Endothelial cell of umbilical vein (primary cell): ENCODE measurements around the gene IRF2BP2. TPM values are rescaled to one million over a fixed set of nuclear protein-coding genes. Genes with fewer than 3 reads are reported as not detected.
A peak's percentile ranks its signal among the peaks of the same experiment; 100 is the strongest.

ENCODE experiments used
- BruUV-seq: library from RNA; stranded (reverse); fragments of 400-500 nt; replicated peaks from 2 replicates; lab custom pipeline; 2021; lab: Mats Ljungman, UMichigan
- CTCF ChIA-PET: fragments of 300-600, 350-600 bp; sonication (Branson Sonifier 250); formaldehyde crosslinking; loops from one replicate; lab custom pipeline; 2021; ENCODE audit warnings: antibody characterized with exemption, inconsistent platforms; lab: Charles Lee
- POLR2A ChIA-PET: fragments of 300-600, 350-600 bp; sonication (Branson Sonifier 250); formaldehyde crosslinking; loops from one replicate; lab custom pipeline; 2021; ENCODE audit warnings: antibody characterized with exemption, inconsistent platforms; lab: Charles Lee
- DNase-seq: peaks from one replicate; pipeline ENCODE4 v3.0.0-alpha.2; 2011; ENCODE audit warnings: low read depth, low spot score
- FAIRE-seq: peaks from 2 replicates; lab custom pipeline; 2011; peaks lifted over from hg19 to GRCh38; lab: Jason Lieb, UNC
- H2AFZ ChIP-seq: 2 replicates; pipeline ENCODE4 v1.6.0; 2012; ENCODE audit warnings: low read depth, low read length, control low read depth, inconsistent platforms
- H3K27ac ChIP-seq: 2 replicates; pipeline ENCODE4 v1.5.1; 2011; ENCODE audit warnings: low read depth, mild to moderate bottlenecking, control low read depth, low read length, moderate library complexity; ENCODE audit not compliant: insufficient read depth
- H3K27me3 ChIP-seq, 2 experiments: 2 replicates each; pipeline versions ENCODE4 v1.6.0 to v1.6.1; 2011; ENCODE audit warnings: low read length in 2 of 2, mixed read lengths in 1 of 2; ENCODE audit not compliant: control insufficient read depth in 2 of 2, insufficient read depth in 2 of 2
- H3K36me3 ChIP-seq, 2 experiments: 2 replicates in 1 of 2; 3 replicates in 1 of 2; pipeline ENCODE4 v1.5.1; 2011; ENCODE audit warnings: low read length in 2 of 2, mild to moderate bottlenecking in 1 of 2, moderate library complexity in 1 of 2; ENCODE audit not compliant: control insufficient read depth in 2 of 2, insufficient read depth in 2 of 2; ENCODE audit errors: extremely low read depth in 1 of 2
- H3K4me1 ChIP-seq: 3 replicates; pipeline ENCODE4 v1.5.1; 2011; ENCODE audit warnings: mild to moderate bottlenecking, low read length; ENCODE audit not compliant: control insufficient read depth, insufficient read depth; ENCODE audit errors: extremely low read depth
- H3K4me2 ChIP-seq: 2 replicates; pipeline ENCODE4 v1.6.1; 2011; ENCODE audit warnings: low read length, control low read depth, mixed read lengths; ENCODE audit not compliant: insufficient read depth
- H3K4me3 ChIP-seq, 3 experiments: fragments of 200-600 bp in 1 of 3; sonication (generic), shearing (Covaris generic) in 1 of 3; replicated peaks in 1 of 3; 2 replicates each; pipeline ENCODE4 v1.5.1; 2011 to 2016; ENCODE audit warnings: control low read depth in 3 of 3, low read length in 3 of 3, mild to moderate bottlenecking in 2 of 3, inconsistent platforms in 1 of 3, low read depth in 1 of 3, moderate library complexity in 1 of 3; ENCODE audit not compliant: insufficient read depth in 1 of 3
- H3K79me2 ChIP-seq: 2 replicates; pipeline ENCODE4 v1.6.0; 2012; ENCODE audit warnings: low read length, inconsistent platforms; ENCODE audit not compliant: control insufficient read depth, insufficient read depth
- H3K9ac ChIP-seq: replicated peaks from 2 replicates; pipeline ENCODE3; 2011; ENCODE audit warnings: low read length, control low read depth; ENCODE audit not compliant: insufficient read depth; ENCODE audit errors: extremely low read depth
- H3K9me1 ChIP-seq: replicated peaks from 3 replicates; pipeline ENCODE4 v1.6.0; 2011; ENCODE audit warnings: mild to moderate bottlenecking, low read length; ENCODE audit not compliant: control insufficient read depth, insufficient read depth; ENCODE audit errors: extremely low read depth
- H3K9me3 ChIP-seq: replicated peaks from 2 replicates; pipeline ENCODE4 v1.5.1; 2012; ENCODE audit warnings: low read length, inconsistent platforms; ENCODE audit not compliant: control insufficient read depth, insufficient read depth
- H4K20me1 ChIP-seq: replicated peaks from 2 replicates; pipeline ENCODE3; 2011; ENCODE audit warnings: mild to moderate bottlenecking, low read length; ENCODE audit not compliant: control insufficient read depth, insufficient read depth; ENCODE audit errors: extremely low read depth
- POLR2A ChIP-seq: IDR thresholded peaks from 2 replicates; pipeline ENCODE4 v1.6.1; 2012; ENCODE audit warnings: low read depth, mild to moderate bottlenecking, control low read depth, low read length
- dilution Hi-C: fragments of 300-500 bp; cut with MboI; formaldehyde crosslinking; loops from one replicate; pipeline ENCODE4 v1.15.0; 2019; ENCODE audit warnings: low sequenced_read_pairs; ENCODE audit not compliant: extremely low pct_ligation_motif_present
- intact Hi-C: fragments of 100-400 bp; cut with micrococcal nuclease; formaldehyde crosslinking; loops from one replicate; pipeline ENCODE4 v1.10.0; 2022
- polyA plus RNA-seq, 4 experiments: library from polyadenylated mRNA; depleted of rRNA in 3 of 4; stranded (reverse) in 3 of 4; unstranded in 1 of 4; fragments of >200 nt; gene quantifications; 2 replicates each; pipeline versions ENCODE4 v1.2.1 to v1.2.3, GENCODE V29; 2011 to 2012; ENCODE audit warnings: missing spikeins in 1 of 4
- total RNA-seq: library from RNA; stranded (reverse); gene quantifications from 2 replicates; pipeline ENCODE4 v1.2.3, GENCODE V29; 2021
- TF ChIP-seq, protein P1 (sequence below), 2 donors: IDR thresholded peaks; 1 replicate in 1 of 2; 2 replicates in 1 of 2; pipeline ENCODE4 v1.5.1; 2011; ENCODE audit warnings: low read length in 2 of 2, mild to moderate bottlenecking in 2 of 2, moderate library complexity in 2 of 2, control low read depth in 1 of 2, inconsistent platforms in 1 of 2, low read depth in 1 of 2; ENCODE audit not compliant: insufficient read depth in 1 of 2; ENCODE audit errors: extremely low read depth in 1 of 2

IRF2BP2 gene
- total and polyA plus RNA-seq, 2 donors (not counting 3 experiments of a cell fraction or from before 2014, with no cell fraction given): 66.6 to 109 TPM

GRCh38 chr1:234626391-234626790 is 16.4 kb upstream of the IRF2BP2 start:
- intact Hi-C loops: no loop called here
- no peak for TF ChIP-seq POLR2A
- H2AFZ ChIP-seq: no peak overlapping the region

DNA sequence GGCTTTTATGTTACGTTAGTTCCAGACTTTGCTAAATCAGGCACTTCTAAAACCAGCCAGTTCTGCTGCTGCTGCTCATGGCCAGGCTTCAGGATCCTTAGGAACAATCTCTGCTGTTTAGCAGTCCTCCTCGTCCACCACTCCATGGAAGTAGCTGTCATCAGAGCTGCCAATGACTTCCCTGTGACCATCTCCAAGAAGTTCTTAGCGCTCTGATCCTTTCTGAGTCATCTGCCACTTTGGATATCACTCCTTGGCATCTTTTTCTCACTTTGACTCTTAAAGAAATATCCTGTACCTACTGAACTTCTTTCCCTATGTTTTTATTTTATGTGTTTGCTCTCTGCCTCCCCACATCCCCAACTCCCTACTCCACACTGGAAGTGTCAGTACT is 14.7 kb upstream of the IRF2BP2 start:
- H3K9me3 ChIP-seq: no peaks in the 10 kb centered on the region
- ChIA-PET CTCF (interaction anchor here (0.8 kb wide), 1 partner anchor 21 kb away, joined by 3 read pairs; no protein-coding TSS in a partner anchor), POLR2A (no interaction called here)
- H3K27me3 ChIP-seq: no peaks in the 10 kb centered on the region
- dilution Hi-C loops: loop anchor here (25.0 kb wide), 1 partner anchor 363 kb away; no protein-coding TSS in a partner anchor
- peak overlapping the region; percentile 58 for H2AFZ ChIP-seq
- H4K20me1 ChIP-seq: no peaks in the 10 kb centered on the region
- no peaks in the 10 kb centered on the region for H3K9me1 ChIP-seq
- peaks cover 11% of the 10 kb centered on the region for H3K4me1 ChIP-seq
- no TSS peak for BruUV-seq
- H3K9ac ChIP-seq: no peak overlapping the region
- H3K4me2 ChIP-seq: no peak overlapping the region
- H3K79me2 ChIP-seq: no peaks in the 10 kb centered on the region
- TF ChIP-seq, protein P1, sequence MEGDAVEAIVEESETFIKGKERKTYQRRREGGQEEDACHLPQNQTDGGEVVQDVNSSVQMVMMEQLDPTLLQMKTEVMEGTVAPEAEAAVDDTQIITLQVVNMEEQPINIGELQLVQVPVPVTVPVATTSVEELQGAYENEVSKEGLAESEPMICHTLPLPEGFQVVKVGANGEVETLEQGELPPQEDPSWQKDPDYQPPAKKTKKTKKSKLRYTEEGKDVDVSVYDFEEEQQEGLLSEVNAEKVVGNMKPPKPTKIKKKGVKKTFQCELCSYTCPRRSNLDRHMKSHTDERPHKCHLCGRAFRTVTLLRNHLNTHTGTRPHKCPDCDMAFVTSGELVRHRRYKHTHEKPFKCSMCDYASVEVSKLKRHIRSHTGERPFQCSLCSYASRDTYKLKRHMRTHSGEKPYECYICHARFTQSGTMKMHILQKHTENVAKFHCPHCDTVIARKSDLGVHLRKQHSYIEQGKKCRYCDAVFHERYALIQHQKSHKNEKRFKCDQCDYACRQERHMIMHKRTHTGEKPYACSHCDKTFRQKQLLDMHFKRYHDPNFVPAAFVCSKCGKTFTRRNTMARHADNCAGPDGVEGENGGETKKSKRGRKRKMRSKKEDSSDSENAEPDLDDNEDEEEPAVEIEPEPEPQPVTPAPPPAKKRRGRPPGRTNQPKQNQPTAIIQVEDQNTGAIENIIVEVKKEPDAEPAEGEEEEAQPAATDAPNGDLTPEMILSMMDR (IDR thresholded peaks at IDR 0.05; ENCODE audit: extremely low read depth in 1 of 2, insufficient read depth in 1 of 2, low read depth in 1 of 2, low read length in 2 of 2): no peak
- no peak overlapping the region for H3K27ac ChIP-seq
- H3K36me3 ChIP-seq: no peaks in the 10 kb centered on the region
- DNase-seq (no peak), FAIRE-seq (no peak)
- intact Hi-C loops: no loop called here
- no peak overlapping the region for H3K4me3 ChIP-seq

More at GRCh38 chr1:234626391-234626790, 16.4 kb upstream of the IRF2BP2 start:
- Histone ChIP-seq H3K4me3 (no peak overlapping the region), H3K27ac (no peak overlapping the region), H3K4me2 (no peak overlapping the region), H3K27me3 (no peaks in the 10 kb centered on the region), H3K9me1 (no peaks in the 10 kb centered on the region), H3K9ac (no peak overlapping the region), H3K4me1 (peaks cover 28% of the 10 kb centered on the region), H3K79me2 (no peaks in the 10 kb centered on the region), H3K9me3 (no peaks in the 10 kb centered on the region), H4K20me1 (no peaks in the 10 kb centered on the region), H3K36me3 (no peaks in the 10 kb centered on the region)
- FAIRE-seq (no peak), DNase-seq (no peak)
- dilution Hi-C loops: no loop called here
- no TSS peak for BruUV-seq
- ChIA-PET CTCF (no interaction called here), POLR2A (no interaction called here)
